DMS79 treated with DMSO at 0.1 percent for 48 hours (cell line): ENCODE measurements around the gene RFX1.
"Not testable (repeated sequence)": the region's sequence is repeated elsewhere in the genome, so short reads cannot be mapped to it uniquely, and the experiment has no call there.

Experiments used
- DNase-seq: peaks from one replicate; lab custom pipeline; 2025; lab: John Stamatoyannopoulos, UW

Gene RFX1

GRCh38 chr19:13979244-13979615, 26.9 kb downstream of the RFX1 start:
- DNase-seq, result no peak

- DNase-seq, result no peak
These were observed 27.5 kb downstream of the RFX1 start for GRCh38 chr19:13978351-13979243.

- DNase-seq, result no peak
These were observed 28.3 kb downstream of the RFX1 start for GRCh38 chr19:13977803-13978202.

- no peak for DNase-seq
These were observed 29.7 kb downstream of the RFX1 start for GRCh38 chr19:13976446-13976845.

- DNase-seq, result no peak
These were observed 30.2 kb downstream of the RFX1 start for GRCh38 chr19:13975870-13976269.

- no peak for DNase-seq
These were observed 32.0 kb downstream of the RFX1 start for GRCh38 chr19:13974073-13974472.

- DNase-seq, result not testable (repeated sequence)
These were observed 32.6 kb downstream of the RFX1 start for GRCh38 chr19:13973479-13973878.

- DNase-seq, result no peak
These were observed 33.6 kb downstream of the RFX1 start for GRCh38 chr19:13972368-13973155.

- DNase-seq, result not testable (repeated sequence)
These were observed 34.3 kb downstream of the RFX1 start for GRCh38 chr19:13971868-13972267.

- DNase-seq, result no peak
These were observed 36.2 kb downstream of the RFX1 start for GRCh38 chr19:13969897-13970296.

GRCh38 chr19:13968999-13969398, 37.1 kb downstream of the RFX1 start:
- DNase-seq, result no peak

GRCh38 chr19:13968383-13968935, 37.7 kb downstream of the RFX1 start:
- DNase-seq, result no peak

- DNase-seq, result not testable (repeated sequence)
These were observed 38.9 kb downstream of the RFX1 start for GRCh38 chr19:13967206-13967605.

GRCh38 chr19:13966684-13967128, 39.4 kb downstream of the RFX1 start:
- DNase-seq, result no peak

- no peak for DNase-seq
These were observed 40.0 kb downstream of the RFX1 start for GRCh38 chr19:13965926-13966683.

- no peak for DNase-seq
These were observed 40.7 kb downstream of the RFX1 start for GRCh38 chr19:13965377-13965896.

GRCh38 chr19:13964776-13965175, 41.3 kb downstream of the RFX1 start:
- DNase-seq, result no peak

GRCh38 chr19:13963603-13964105, 42.5 kb downstream of the RFX1 start:
- DNase-seq, result no peak

GRCh38 chr19:13962699-13963602, 43.2 kb downstream of the RFX1 start:
- no peak for DNase-seq
